ELR (cell line): Measurements from ENCODE around the gene HMCN2.

Experiments used
- DNase-seq: peaks from one replicate; pipeline ENCODE4 v3.0.0-alpha.2; 2015; ENCODE audit warnings: low read depth

HMCN2 gene

GRCh38 chr9:130309689-130310455 lies 44.3 kb downstream of the HMCN2 start:
- no peak for DNase-seq

- DNase-seq: no peak
Observed at GRCh38 chr9:130310456-130310855, 44.9 kb downstream of the HMCN2 start.

- no peak for DNase-seq
Observed at GRCh38 chr9:130311003-130311402, 45.4 kb downstream of the HMCN2 start.

GRCh38 chr9:130311408-130312140 lies 46.0 kb downstream of the HMCN2 start:
- DNase-seq: no peak

GRCh38 chr9:130313103-130313858 lies 47.7 kb downstream of the HMCN2 start:
- no peak for DNase-seq

GRCh38 chr9:130315446-130316226 lies 50.1 kb downstream of the HMCN2 start:
- DNase-seq: no peak

- DNase-seq: no peak
Observed at GRCh38 chr9:130316430-130316829, 50.9 kb downstream of the HMCN2 start.

GRCh38 chr9:130319300-130319699 lies 53.7 kb downstream of the HMCN2 start:
- no peak for DNase-seq

- no peak for DNase-seq
Observed at GRCh38 chr9:130319944-130320712, 54.6 kb downstream of the HMCN2 start.

- no peak for DNase-seq
Observed at GRCh38 chr9:130320723-130321481, 55.3 kb downstream of the HMCN2 start.

GRCh38 chr9:130321539-130321938 lies 56.0 kb downstream of the HMCN2 start:
- DNase-seq: no peak

GRCh38 chr9:130323051-130323745 lies 57.6 kb downstream of the HMCN2 start:
- DNase-seq: no peak

- DNase-seq: no peak
Observed at GRCh38 chr9:130325921-130326320, 60.4 kb downstream of the HMCN2 start.

GRCh38 chr9:130327070-130327780 lies 61.7 kb downstream of the HMCN2 start:
- DNase-seq: no peak

GRCh38 chr9:130327781-130328348 lies 62.3 kb downstream of the HMCN2 start:
- peak; percentile 29 for DNase-seq

- DNase-seq: no peak
Observed at GRCh38 chr9:130328349-130328801, 62.8 kb downstream of the HMCN2 start.

- no peak for DNase-seq
Observed at GRCh38 chr9:130329061-130329460, 63.5 kb downstream of the HMCN2 start.

- DNase-seq: no peak
Observed at GRCh38 chr9:130330202-130330862, 64.8 kb downstream of the HMCN2 start.
